SU-DHL-6 (cell line): ENCODE measurements around the gene GABBR2.

Source experiments
- EZH2phosphoT487 ChIP-seq: fragments of 200-600 bp; sonication (generic), shearing (Covaris generic); conservative IDR thresholded peaks from 2 replicates; pipeline ENCODE4 v1.6.1; 2018; ENCODE audit warnings: mild to moderate bottlenecking, antibody characterized with exemption, low read length, moderate library complexity, mixed read lengths
- TF ChIP-seq, protein P1 (sequence below): fragments of 200-600 bp; sonication (generic); IDR thresholded peaks from one replicate; pipeline ENCODE4 v1.5.1; 2017; ENCODE audit warnings: antibody characterized with exemption, mild to moderate bottlenecking, low read length, moderate library complexity; ENCODE audit not compliant: insufficient read depth, poor library complexity, severe bottlenecking

DNA sequence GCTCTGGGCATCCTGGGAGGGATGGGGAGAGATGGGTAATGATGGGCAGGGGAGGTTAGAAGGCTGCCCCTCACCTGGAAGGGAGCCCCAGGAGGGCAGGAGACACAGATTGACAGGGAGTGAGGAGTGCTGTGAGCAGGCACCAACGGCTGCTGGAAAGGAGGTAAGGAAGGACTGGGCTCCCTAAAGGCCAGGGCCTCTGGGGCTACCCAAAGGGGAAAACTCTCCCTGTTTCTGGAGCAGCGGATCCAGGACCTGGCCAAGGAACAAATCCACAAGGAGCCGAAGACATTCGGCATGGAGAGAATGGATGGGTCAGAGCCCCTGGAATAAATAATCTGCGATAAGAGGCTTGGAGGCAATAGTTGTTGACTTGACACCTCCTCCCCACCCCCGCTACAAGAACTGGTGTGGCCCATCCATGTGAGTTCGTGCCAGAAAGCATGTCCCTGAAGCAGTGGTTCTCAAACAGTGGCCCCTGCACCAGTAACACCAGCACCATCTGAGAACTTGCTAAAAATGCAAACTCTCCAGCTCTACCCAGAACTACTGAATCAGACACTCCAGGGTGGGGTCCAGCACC lies 208.3 kb downstream of the GABBR2 start:
- TF ChIP-seq, protein P1, sequence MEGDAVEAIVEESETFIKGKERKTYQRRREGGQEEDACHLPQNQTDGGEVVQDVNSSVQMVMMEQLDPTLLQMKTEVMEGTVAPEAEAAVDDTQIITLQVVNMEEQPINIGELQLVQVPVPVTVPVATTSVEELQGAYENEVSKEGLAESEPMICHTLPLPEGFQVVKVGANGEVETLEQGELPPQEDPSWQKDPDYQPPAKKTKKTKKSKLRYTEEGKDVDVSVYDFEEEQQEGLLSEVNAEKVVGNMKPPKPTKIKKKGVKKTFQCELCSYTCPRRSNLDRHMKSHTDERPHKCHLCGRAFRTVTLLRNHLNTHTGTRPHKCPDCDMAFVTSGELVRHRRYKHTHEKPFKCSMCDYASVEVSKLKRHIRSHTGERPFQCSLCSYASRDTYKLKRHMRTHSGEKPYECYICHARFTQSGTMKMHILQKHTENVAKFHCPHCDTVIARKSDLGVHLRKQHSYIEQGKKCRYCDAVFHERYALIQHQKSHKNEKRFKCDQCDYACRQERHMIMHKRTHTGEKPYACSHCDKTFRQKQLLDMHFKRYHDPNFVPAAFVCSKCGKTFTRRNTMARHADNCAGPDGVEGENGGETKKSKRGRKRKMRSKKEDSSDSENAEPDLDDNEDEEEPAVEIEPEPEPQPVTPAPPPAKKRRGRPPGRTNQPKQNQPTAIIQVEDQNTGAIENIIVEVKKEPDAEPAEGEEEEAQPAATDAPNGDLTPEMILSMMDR, result no peak
- TF ChIP-seq EZH2phosphoT487, result no peak
